ENCODE data around the gene FXYD7. TPM values are rescaled to one million over a fixed set of nuclear protein-coding genes. Genes with fewer than 3 reads are reported as not detected.
A peak's percentile ranks its signal among the peaks of the same experiment; 100 is the strongest.

Gene FXYD7
- total and polyA plus RNA-seq, 9 of the 15 experiments (the other 6 are each of a cell fraction or from before 2014, with no cell fraction given): 0.10 to 0.80 (median 0.31) TPM; not detected in 3

- peak; percentile 40 to 82 for TF ChIP-seq E2F6 (IDR thresholded peaks at IDR 0.05; ENCODE audit: borderline replicate concordance in 1 of 2, extremely low read depth in 1 of 2, insufficient read depth in 1 of 2, insufficient read length in 1 of 2, low read depth in 1 of 2, low read length in 1 of 2, poor library complexity in 1 of 2, severe bottlenecking in 1 of 2)
- TF ChIP-seq SMC3 (conservative IDR thresholded peaks at IDR 0.05; ENCODE audit: insufficient read depth, low read depth, low read length): peak; percentile 46
- TF ChIP-seq JUND (IDR thresholded peaks at IDR 0.05; ENCODE audit: borderline replicate concordance, low read depth, low read length): peak; percentile 33; the same call in 1 of the 2 replicates
- TF ChIP-seq JUND (tag; IDR thresholded peaks at IDR 0.05; ENCODE audit: borderline replicate concordance, low read depth, low read length): no peak; the same call in 2 of the 3 replicates
- TF ChIP-seq, protein P1, sequence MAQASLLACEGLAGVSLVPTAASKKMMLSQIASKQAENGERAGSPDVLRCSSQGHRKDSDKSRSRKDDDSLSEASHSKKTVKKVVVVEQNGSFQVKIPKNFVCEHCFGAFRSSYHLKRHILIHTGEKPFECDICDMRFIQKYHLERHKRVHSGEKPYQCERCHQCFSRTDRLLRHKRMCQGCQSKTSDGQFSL (CRISPR knock-in tag; IDR thresholded peaks at IDR 0.05): peak; percentile 98
- TF ChIP-seq, protein P1 (tag; IDR thresholded peaks at IDR 0.05): peak in 1 of 2 experiments; percentile 94; a peak in 2 of 4 replicates
- no peak for TF ChIP-seq CBFA2T2 (conservative IDR thresholded peaks at IDR 0.05)
- TF ChIP-seq THAP7 (CRISPR knock-in tag; IDR thresholded peaks at IDR 0.05): no peak
- TF ChIP-seq CREB1 (IDR thresholded peaks at IDR 0.05): peak; percentile 27; the same call in 1 of the 2 replicates
- TF ChIP-seq CREB1 (CRISPR knock-in tag; IDR thresholded peaks at IDR 0.05): no peak
- 0 out of 2 replicates have a peak, but pooled peaks have one; percentile 31 for TF ChIP-seq POLR2AphosphoS5 (IDR thresholded peaks at IDR 0.05; ENCODE audit: control insufficient read depth, insufficient read depth, low read depth, low read length)
- no peak for TF ChIP-seq GTF2E2 (tag; IDR thresholded peaks at IDR 0.05)
Observed at GRCh38 chr19:35153701-35154524, 10.9 kb downstream of the FXYD7 start (continued).
